Measurements from ENCODE around the gene MRTFB.
"Not testable (repeated sequence)": the region's sequence is repeated elsewhere in the genome, so short reads cannot be mapped to it uniquely, and the experiment has no call there.

The MRTFB gene

DNA sequence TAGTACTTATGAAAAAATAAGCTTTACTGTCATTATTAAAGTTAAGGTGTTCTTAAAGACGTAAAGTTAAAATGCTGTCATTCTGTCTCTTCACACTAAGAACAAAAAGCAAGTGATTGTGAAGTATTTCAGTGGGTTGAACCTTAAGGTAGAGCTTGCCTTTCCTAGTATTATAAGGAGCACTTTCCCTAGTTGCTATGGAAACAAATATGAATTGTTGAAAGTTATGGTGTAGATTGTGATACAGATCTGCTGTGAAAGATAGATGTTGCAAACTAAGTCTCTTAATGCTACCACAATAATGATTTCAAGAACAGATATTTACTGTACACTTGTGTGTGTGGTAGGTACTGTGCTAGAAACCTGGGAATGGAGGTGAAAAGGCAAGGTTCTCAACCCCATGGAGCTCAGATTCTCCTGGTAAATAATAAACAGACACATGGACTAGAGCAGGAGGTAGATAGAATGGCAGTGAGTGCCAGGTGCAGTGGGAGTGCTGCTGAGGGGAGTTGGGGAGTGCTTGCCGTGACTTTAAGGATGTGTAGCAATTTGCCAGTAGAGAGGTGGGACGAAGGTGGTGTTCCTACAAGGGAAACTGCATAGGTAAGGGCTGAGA, 34.7 kb downstream of the MRTFB start:
- no peak for DNase-seq (ENCODE audit: low read depth)

GRCh38 chr16:14106457-14106856, 35.3 kb downstream of the MRTFB start:
- no peak for DNase-seq (ENCODE audit: low read depth)

DNA sequence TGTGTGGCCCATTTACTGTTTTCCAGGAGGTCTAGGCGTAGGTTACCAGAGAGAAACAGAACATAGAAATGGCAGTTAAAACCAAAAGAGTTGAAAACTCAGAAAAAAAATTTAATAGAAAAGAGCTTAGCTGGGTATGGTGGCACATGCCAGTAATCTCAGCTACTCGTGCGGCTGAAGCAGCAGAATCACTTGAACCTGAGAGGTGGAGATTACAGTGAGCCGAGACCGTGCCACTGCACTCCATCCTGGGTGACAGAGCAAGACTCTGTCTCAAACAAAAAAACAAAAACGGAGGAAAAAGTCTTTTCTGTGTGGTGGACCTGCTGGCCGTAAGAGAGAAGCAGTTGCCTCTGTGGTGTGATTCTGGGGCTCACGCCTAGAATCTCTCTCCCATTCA, 35.8 kb downstream of the MRTFB start:
- DNase-seq (ENCODE audit: low read depth) = no peak

DNA sequence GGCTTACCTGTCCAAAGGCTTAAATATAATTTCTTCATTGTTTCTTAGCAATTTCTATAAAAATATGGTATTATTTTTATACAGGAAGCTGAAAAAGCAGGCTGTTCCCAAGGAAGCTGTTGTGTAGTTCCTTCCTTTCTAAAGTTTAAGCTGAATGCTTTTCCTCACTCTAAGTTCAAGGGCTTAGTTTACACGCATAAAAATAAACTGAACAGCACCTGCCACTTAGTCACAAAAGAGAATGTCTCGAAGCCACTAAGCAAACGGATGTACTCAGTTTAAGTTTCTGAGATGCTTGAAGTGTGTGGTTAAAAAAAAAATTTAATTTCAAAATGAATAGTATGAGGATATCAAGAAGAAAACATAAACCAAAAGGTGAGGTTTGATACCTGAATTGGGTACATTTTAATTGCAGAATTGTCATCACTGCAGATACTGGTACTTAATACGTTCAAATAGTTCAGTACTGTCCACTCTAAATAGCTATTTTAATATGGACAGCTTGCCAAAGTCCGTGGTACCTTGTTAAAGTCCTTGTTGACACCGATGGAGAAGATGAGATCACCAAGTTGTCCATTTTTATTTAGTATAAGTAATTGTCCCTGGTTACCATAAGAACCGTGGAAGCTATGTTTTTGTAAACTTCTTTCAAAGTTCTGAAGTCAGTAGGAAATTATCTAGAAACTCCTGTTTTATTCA, 38.1 kb downstream of the MRTFB start:
- no peak for DNase-seq (ENCODE audit: low read depth)

- no peak for DNase-seq (ENCODE audit: low read depth)
Measured at GRCh38 chr16:14109782-14110727, 38.9 kb downstream of the MRTFB start.

- DNase-seq (ENCODE audit: low read depth) = no peak
Measured at GRCh38 chr16:14110728-14111251, 39.7 kb downstream of the MRTFB start.

DNA sequence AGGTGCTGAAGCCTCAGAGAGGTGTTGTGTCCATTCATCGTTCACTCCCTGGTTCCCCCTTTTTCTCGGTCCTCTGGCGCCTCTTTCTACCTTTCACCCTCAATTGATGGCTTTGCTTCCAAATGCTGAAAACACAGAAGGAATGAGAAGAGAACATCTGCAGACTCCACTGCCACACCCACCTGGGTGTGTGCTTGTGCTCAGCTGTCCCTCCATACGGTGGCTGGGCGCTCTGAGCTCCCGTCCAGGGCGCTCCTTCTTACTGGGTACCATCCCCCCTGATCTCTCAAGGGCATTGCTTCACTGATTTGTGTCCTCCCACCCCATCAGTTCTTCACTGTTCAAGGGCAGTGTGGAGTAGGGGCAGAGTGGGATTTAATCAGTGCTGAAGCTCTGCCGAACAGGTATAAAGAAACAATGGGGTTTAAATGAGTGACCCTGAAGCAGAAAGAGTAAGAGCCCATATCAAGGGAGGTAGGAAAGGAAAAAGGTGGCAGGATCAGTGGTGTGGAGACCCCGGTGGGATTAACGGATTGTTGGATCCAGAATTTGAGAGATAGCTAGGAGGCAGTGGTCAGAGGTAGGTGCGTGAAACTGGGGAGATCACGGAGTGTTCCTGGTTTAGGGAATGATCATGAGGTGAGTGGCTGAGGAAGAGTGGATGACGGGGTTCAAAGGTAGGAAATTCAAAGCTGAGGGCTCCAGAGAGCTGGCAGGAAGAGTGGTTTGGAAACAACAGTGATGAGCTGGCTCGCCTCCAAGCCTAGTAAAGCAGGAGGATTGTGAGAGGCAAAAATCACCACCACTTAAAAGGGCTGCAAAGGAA, 40.8 kb downstream of the MRTFB start:
- no peak for DNase-seq (ENCODE audit: low read depth)

DNA sequence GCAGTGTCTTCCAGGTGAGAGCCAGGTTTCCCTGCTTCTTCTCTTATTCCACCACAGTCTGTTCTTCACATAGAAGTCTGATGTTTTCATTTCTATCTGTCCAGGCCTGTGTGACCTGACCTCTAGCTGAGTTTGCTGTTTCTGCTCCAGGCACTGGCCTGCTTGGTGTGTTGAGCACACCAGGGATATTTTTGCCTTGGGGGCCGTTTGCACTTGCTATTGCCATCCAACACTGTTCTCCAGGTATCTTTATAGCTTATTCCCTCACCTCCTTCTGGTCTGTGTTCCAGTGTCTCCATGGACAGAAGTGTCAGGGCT, 41.4 kb downstream of the MRTFB start:
- no peak for DNase-seq (ENCODE audit: low read depth)

GRCh38 chr16:14113344-14113743, 42.2 kb downstream of the MRTFB start:
- DNase-seq (ENCODE audit: low read depth) = no peak

- DNase-seq (ENCODE audit: low read depth) = no peak
Measured at GRCh38 chr16:14117051-14117450, 45.9 kb downstream of the MRTFB start.

DNA sequence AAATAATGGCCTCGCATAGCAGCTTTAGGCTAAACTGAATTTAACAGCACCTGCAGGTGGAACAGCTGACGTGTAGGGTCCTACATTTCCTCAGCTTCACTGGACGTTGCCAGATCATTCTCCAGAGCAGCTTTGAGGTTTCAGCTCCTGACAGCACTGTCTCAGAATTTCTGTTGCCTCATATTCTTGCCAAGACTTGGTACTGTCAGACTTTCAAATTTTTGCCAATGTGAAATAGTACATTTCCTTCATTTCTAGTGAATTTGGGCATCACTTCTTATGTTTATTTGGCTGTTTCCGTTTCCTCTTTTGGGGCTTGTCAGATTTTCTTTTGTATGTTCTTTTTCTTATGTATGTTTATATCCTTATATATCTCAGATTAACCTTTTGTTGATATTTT, 48.7 kb downstream of the MRTFB start:
- DNase-seq (ENCODE audit: low read depth) = no peak

DNA sequence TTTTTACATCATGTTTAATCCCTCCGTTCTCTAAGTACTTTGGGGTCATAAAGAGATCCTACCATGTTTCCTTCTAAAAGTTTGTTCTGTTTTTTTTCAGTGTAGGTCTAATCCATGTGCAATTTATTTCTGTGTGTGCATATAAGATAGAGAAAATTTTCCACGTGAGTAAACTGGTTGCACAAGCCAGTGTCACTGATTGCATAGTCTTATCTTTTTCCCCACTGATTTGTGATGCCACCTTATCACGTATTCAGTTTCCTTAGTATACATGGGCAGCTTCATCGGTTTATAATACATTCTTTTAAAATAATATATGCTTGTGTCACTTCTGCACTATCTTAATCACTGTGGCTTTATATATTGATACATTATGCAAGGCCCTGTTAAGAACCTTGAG, 49.2 kb downstream of the MRTFB start:
- no peak for DNase-seq (ENCODE audit: low read depth)

DNA sequence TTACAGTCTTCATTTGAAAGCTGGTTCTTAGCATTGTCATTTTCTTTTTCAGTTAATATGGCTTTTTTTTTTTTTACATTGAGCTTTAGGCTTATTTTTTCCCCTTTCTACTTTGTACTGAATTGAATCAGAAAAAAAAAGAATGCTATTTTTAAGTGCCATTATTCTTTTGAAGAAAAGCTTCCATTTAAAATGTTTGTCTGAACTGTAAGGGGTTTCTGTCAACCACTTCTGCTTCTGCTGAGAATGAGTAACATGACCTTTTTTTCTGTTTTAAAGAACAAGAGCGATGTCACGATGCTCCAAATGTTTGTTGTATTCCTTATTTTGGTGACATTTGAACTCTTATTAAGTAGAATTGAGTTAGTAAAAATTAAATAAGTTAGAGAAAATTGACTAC, 50.0 kb downstream of the MRTFB start:
- DNase-seq (ENCODE audit: low read depth) = no peak

- DNase-seq (ENCODE audit: low read depth) = no peak
Measured at GRCh38 chr16:14121872-14122271, 50.8 kb downstream of the MRTFB start.

- DNase-seq (ENCODE audit: low read depth) = not testable (repeated sequence)
Measured at GRCh38 chr16:14122430-14122829, 51.3 kb downstream of the MRTFB start.

- no peak for DNase-seq (ENCODE audit: low read depth)
Measured at GRCh38 chr16:14125000-14125681, 54.0 kb downstream of the MRTFB start.

- no peak for DNase-seq (ENCODE audit: low read depth)
Measured at GRCh38 chr16:14125708-14126107, 54.6 kb downstream of the MRTFB start.

DNA sequence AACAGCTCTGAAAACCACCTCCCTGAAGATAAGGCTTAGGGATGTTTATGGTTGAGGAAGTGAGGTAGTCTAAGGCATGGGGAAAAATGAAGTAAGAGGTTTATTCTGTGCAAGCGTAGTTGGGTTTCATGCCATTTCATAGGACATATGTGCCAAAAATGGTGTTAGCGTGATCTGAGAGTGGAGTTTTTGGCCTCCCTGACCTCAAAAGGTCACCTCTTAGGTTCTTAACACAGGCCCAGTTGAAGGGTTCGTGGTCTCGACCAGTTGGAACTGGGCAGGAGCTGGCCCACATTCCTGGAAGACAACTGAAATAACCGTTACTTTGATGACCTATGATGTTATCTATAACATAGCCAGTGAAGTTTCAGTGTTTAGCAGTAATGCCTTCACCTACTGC, 57.0 kb downstream of the MRTFB start:
- no peak for DNase-seq (ENCODE audit: low read depth)

DNA sequence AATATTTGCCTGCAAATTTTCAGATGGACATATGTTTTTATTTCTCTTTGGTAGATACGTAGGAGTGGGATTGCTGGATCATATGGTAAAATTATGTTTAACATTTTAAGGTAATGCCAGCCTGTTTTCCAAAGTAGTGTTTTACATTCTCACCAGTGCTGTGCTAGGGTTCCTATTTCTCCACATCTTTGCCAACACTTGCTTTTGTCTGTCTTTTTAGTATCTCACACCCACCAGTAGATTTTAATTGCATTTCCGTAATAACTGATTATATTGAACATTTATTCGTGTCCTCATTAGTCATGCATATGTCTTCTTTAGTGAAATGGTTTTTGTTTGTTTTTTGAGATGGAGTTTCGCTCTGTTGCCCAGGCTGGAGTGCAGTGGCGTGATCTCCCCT, 58.4 kb downstream of the MRTFB start:
- no peak for DNase-seq (ENCODE audit: low read depth)

DNA sequence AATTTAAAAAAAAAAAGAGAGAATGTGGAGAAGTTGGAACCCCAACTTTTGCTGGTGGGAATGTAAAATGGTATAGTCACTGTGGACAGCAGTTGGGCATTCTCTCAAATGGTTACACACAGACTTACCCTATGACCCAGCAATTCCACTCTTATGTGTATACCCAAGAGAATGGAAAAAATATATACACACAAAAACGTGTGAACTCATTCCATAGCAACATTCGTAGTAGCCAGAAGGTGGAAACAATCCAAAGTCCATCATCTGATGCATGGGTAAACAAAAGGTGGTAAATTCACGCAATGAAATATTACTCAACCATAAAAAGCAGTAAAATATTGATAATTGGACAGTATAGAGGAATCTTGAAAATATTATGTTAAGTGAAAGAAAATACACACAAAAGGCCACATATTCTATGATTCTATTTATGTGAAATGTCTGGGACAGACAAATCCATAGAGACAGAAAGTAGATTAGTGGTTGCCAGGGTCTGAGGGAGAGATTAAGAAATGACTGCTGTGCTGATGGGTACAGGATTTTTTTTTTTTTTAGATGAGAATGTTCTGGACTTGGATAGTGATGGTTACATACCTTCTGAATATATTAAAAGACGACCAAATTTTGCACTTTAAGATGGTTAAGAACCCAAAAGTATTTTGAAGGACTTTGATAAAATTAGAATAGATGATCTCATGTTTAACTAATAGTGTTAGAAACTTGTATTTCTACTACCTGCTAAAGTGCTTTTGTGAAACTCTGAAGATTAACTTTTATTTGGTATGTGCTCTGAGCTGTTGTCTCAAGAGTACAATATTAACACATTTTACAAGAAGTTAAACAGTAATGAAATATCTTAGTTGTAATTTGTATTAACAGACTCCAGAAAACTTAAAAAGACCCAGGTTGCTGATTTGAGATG, 60.9 kb downstream of the MRTFB start:
- DNase-seq (ENCODE audit: low read depth) = no peak
